GM19372 (cell line): ENCODE measurements around the gene TFDP3.
A peak's percentile ranks its signal among the peaks of the same experiment; 100 is the strongest.

Source experiments
- ATAC-seq: cut with Tn5 transposase; IDR thresholded peaks from one replicate; pipeline ENCODE4 v1.9.1; 2021; ENCODE audit warnings: mild to moderate bottlenecking, low read depth, moderate library complexity; ENCODE audit not compliant: unreplicated experiment

Gene TFDP3

GRCh38 chrX:133218329-133218728 lies at the start of gene TFDP3:
TFDP3 (minus strand) TSS chrX:133218354; CDS start chrX:133218259, 95 bp downstream.
- ATAC-seq: no peak

- ATAC-seq: no peak
Observed at GRCh38 chrX:133267621-133268020, 49.5 kb upstream of the TFDP3 start.

- no peak for ATAC-seq
Observed at GRCh38 chrX:133265331-133265730, 47.2 kb upstream of the TFDP3 start.

- ATAC-seq: no peak
Observed at GRCh38 chrX:133258481-133258880, 40.3 kb upstream of the TFDP3 start.

- ATAC-seq: no peak
Observed at GRCh38 chrX:133254666-133255065, 36.5 kb upstream of the TFDP3 start.

- no peak for ATAC-seq
Observed at GRCh38 chrX:133251204-133251603, 33.0 kb upstream of the TFDP3 start.

GRCh38 chrX:133250184-133251100 lies 32.3 kb upstream of the TFDP3 start:
- ATAC-seq: no peak

GRCh38 chrX:133249266-133250058 lies 31.3 kb upstream of the TFDP3 start:
- ATAC-seq: no peak

- ATAC-seq: no peak
Observed at GRCh38 chrX:133248177-133248576, 30.0 kb upstream of the TFDP3 start.

GRCh38 chrX:133246921-133247320 lies 28.8 kb upstream of the TFDP3 start:
- no peak for ATAC-seq

GRCh38 chrX:133235830-133236229 lies 17.7 kb upstream of the TFDP3 start:
- ATAC-seq: no peak

GRCh38 chrX:133232331-133232730 lies 14.2 kb upstream of the TFDP3 start:
- no peak for ATAC-seq

GRCh38 chrX:133229361-133229760 lies 11.2 kb upstream of the TFDP3 start:
- no peak for ATAC-seq

GRCh38 chrX:133215747-133216146 lies 2.4 kb downstream of the TFDP3 start:
- ATAC-seq: no peak

GRCh38 chrX:133215017-133215416 lies 3.1 kb downstream of the TFDP3 start:
- ATAC-seq: peak; percentile 68

- ATAC-seq: no peak
Observed at GRCh38 chrX:133214301-133214700, 3.9 kb downstream of the TFDP3 start.

- ATAC-seq: no peak
Observed at GRCh38 chrX:133213117-133213516, 5.0 kb downstream of the TFDP3 start.

GRCh38 chrX:133207751-133208150 lies 10.4 kb downstream of the TFDP3 start:
- no peak for ATAC-seq

GRCh38 chrX:133191739-133192039 lies 26.5 kb downstream of the TFDP3 start:
- no peak for ATAC-seq

GRCh38 chrX:133190877-133191738 lies 27.0 kb downstream of the TFDP3 start:
- ATAC-seq: no peak

- ATAC-seq: no peak
Observed at GRCh38 chrX:133189195-133189594, 29.0 kb downstream of the TFDP3 start.
